Panc1 (cell line): Measurements from ENCODE around the gene CKS1B. TPM values are rescaled to one million over a fixed set of nuclear protein-coding genes. Genes with fewer than 3 reads are reported as not detected.
A peak's percentile ranks its signal among the peaks of the same experiment; 100 is the strongest.

Source experiments
- ATAC-seq: fragments of 200-7000 bp; cut with Tn5 transposase; 2 replicates; pipeline ENCODE4 v1.9.1; 2020; ENCODE audit warnings: mild to moderate bottlenecking, moderate library complexity
- BruUV-seq: library from RNA; stranded (reverse); fragments of 400-500 nt; replicated peaks from 2 replicates; lab custom pipeline; 2021; lab: Mats Ljungman, UMichigan
- CTCF ChIA-PET: fragments of 300-600 bp; sonication (Branson Sonifier 250); formaldehyde crosslinking; loops from one replicate; lab custom pipeline; 2022; ENCODE audit warnings: antibody characterized with exemption; lab: Charles Lee
- POLR2A ChIA-PET: fragments of 300-600 bp; sonication (Branson Sonifier 250); formaldehyde crosslinking; loops from one replicate; lab custom pipeline; 2022; ENCODE audit warnings: antibody characterized with exemption; lab: Charles Lee
- DNase-seq: peaks from one replicate; pipeline ENCODE4 v3.0.0-alpha.2; 2010; ENCODE audit warnings: low read depth, low spot score
- H3K27ac ChIP-seq: 2 replicates; pipeline ENCODE4 v1.5.1; 2011; ENCODE audit warnings: mild to moderate bottlenecking, low read length, inconsistent platforms
- H3K27me3 ChIP-seq: fragments of 200-500 bp; sonication (Bioruptor generic); 2 replicates; pipeline ENCODE4 v1.6.0; 2014; ENCODE audit warnings: low read length, inconsistent platforms; ENCODE audit not compliant: control insufficient read depth, insufficient read depth
- H3K36me3 ChIP-seq: fragments of 200-500 bp; sonication (Bioruptor generic); 2 replicates; pipeline ENCODE4 v1.5.1; 2014; ENCODE audit warnings: inconsistent platforms, mild to moderate bottlenecking, low read length, moderate library complexity; ENCODE audit not compliant: control insufficient read depth, insufficient read depth
- H3K4me1 ChIP-seq: 2 replicates; pipeline ENCODE4 v1.5.1; 2011; ENCODE audit warnings: inconsistent platforms, mild to moderate bottlenecking, low read length, moderate library complexity; ENCODE audit not compliant: control insufficient read depth, insufficient read depth
- H3K4me3 ChIP-seq, 2 experiments: 2 replicates each; pipeline ENCODE4 v1.5.1; 2011 to 2012; ENCODE audit warnings: low read depth in 2 of 2, low read length in 2 of 2, mild to moderate bottlenecking in 2 of 2, inconsistent platforms in 1 of 2, moderate library complexity in 1 of 2
- H3K9me3 ChIP-seq: fragments of 200-500 bp; sonication (Bioruptor generic); 2 replicates; pipeline ENCODE4 v1.5.1; 2014; ENCODE audit warnings: low read depth, mild to moderate bottlenecking, inconsistent platforms, low read length, moderate library complexity; ENCODE audit not compliant: control insufficient read depth, insufficient read depth
- POLR2AphosphoS5 ChIP-seq: IDR thresholded peaks from 2 replicates; pipeline ENCODE4 v1.6.1; 2012; ENCODE audit warnings: mild to moderate bottlenecking, low read depth, low read length, moderate library complexity
- SIN3A ChIP-seq: IDR thresholded peaks from 2 replicates; pipeline ENCODE4 v1.6.1; 2012; ENCODE audit warnings: low read depth, mild to moderate bottlenecking, low read length, moderate library complexity, borderline replicate concordance; ENCODE audit not compliant: insufficient read depth
- TCF7L2 ChIP-seq: IDR thresholded peaks from 2 replicates; pipeline ENCODE4 v1.6.1; 2011; ENCODE audit warnings: mild to moderate bottlenecking, low read depth, low read length, inconsistent platforms
- in situ Hi-C: cut with HindIII; loops from 2 replicates; pipeline ENCODE4 v1.10.0; 2016; ENCODE audit warnings: low sequenced_read_pairs, low pct_unique_long_range_greater_than_20kb
- intact Hi-C: fragments of 100-400 bp; cut with micrococcal nuclease; formaldehyde crosslinking; loops from one replicate; pipeline ENCODE4 v1.10.0; 2022; ENCODE audit not compliant: unreplicated experiment
- total RNA-seq: library from RNA; stranded (reverse); gene quantifications from one replicate; pipeline ENCODE4 v1.2.1, GENCODE V29; 2021; ENCODE audit not compliant: unreplicated experiment
- TF ChIP-seq, protein P1 (sequence below), 2 experiments: IDR thresholded peaks; 2 replicates each; pipeline ENCODE4 v1.6.1; 2011 to 2012; ENCODE audit warnings: low read depth in 2 of 2, control low read depth in 1 of 2, low read length in 1 of 2, mild to moderate bottlenecking in 1 of 2, moderate library complexity in 1 of 2; ENCODE audit not compliant: insufficient read depth in 1 of 2
- TF ChIP-seq, protein P2 (sequence below): fragments of 450-650 bp; IDR thresholded peaks from 2 replicates; pipeline ENCODE4 v1.5.1; 2017; ENCODE audit warnings: mild to moderate bottlenecking

Gene CKS1B
- total RNA-seq, 1 experiment from 2014 or later = 212 TPM

DNA sequence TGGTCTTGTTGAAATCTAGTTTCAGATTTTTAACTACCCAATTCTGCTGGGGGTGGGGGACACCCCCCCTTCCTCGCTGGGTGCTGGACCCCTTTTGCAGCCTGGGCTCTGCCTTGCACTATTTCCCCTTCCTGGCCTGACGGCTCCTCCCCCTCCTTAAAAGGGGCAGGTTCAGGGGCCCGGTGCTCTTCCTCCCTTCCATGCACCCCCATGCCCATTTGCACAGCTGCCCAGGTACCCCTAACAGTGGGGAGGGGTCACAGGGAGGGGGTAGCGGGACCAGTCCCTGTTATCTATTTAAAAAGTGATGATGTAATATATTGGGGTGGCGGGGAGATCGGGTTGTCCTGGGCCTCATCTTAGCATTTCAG is 43.5 kb downstream of the CKS1B start:
- TF ChIP-seq SIN3A (no peak), TCF7L2 (no peak), POLR2AphosphoS5 (no peak; the same call in 1 of the 2 replicates)
- TF ChIP-seq, protein P1, sequence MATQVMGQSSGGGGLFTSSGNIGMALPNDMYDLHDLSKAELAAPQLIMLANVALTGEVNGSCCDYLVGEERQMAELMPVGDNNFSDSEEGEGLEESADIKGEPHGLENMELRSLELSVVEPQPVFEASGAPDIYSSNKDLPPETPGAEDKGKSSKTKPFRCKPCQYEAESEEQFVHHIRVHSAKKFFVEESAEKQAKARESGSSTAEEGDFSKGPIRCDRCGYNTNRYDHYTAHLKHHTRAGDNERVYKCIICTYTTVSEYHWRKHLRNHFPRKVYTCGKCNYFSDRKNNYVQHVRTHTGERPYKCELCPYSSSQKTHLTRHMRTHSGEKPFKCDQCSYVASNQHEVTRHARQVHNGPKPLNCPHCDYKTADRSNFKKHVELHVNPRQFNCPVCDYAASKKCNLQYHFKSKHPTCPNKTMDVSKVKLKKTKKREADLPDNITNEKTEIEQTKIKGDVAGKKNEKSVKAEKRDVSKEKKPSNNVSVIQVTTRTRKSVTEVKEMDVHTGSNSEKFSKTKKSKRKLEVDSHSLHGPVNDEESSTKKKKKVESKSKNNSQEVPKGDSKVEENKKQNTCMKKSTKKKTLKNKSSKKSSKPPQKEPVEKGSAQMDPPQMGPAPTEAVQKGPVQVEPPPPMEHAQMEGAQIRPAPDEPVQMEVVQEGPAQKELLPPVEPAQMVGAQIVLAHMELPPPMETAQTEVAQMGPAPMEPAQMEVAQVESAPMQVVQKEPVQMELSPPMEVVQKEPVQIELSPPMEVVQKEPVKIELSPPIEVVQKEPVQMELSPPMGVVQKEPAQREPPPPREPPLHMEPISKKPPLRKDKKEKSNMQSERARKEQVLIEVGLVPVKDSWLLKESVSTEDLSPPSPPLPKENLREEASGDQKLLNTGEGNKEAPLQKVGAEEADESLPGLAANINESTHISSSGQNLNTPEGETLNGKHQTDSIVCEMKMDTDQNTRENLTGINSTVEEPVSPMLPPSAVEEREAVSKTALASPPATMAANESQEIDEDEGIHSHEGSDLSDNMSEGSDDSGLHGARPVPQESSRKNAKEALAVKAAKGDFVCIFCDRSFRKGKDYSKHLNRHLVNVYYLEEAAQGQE (IDR thresholded peaks at IDR 0.05; ENCODE audit: insufficient read depth in 1 of 2, low read depth in 2 of 2, low read length in 1 of 2) = no peak
- TF ChIP-seq, protein P2, sequence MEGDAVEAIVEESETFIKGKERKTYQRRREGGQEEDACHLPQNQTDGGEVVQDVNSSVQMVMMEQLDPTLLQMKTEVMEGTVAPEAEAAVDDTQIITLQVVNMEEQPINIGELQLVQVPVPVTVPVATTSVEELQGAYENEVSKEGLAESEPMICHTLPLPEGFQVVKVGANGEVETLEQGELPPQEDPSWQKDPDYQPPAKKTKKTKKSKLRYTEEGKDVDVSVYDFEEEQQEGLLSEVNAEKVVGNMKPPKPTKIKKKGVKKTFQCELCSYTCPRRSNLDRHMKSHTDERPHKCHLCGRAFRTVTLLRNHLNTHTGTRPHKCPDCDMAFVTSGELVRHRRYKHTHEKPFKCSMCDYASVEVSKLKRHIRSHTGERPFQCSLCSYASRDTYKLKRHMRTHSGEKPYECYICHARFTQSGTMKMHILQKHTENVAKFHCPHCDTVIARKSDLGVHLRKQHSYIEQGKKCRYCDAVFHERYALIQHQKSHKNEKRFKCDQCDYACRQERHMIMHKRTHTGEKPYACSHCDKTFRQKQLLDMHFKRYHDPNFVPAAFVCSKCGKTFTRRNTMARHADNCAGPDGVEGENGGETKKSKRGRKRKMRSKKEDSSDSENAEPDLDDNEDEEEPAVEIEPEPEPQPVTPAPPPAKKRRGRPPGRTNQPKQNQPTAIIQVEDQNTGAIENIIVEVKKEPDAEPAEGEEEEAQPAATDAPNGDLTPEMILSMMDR = no peak
- Histone ChIP-seq H3K27me3 (no peaks in the 10 kb centered on the region), H3K4me3 (peak overlapping the region; percentile 32 to 38), H3K4me1 (peaks cover 26% of the 10 kb centered on the region), H3K9me3 (no peaks in the 10 kb centered on the region), H3K36me3 (0 out of 2 replicates have a peak, but pooled peaks cover 7% of the 10 kb centered on the region), H3K27ac (peak overlapping the region; percentile 78)
- in situ Hi-C loops (no loop called here), intact Hi-C loops (no loop called here)
- ChIA-PET POLR2A (interaction anchor here (0.6 kb wide), 1 partner anchor 14 kb away, joined by 11 read pairs; no protein-coding TSS in a partner anchor), CTCF (interaction anchor here (0.5 to 1.5 kb wide), 7 partner anchors 16 to 205 kb away, joined by 3 to 16 read pairs (median 5); partner anchors contain the start of genes SHC1 and ZBTB7B)
- no peak; the same call in 1 of the 2 replicates for ATAC-seq
- BruUV-seq = no TSS peak
- no peak for DNase-seq

DNA sequence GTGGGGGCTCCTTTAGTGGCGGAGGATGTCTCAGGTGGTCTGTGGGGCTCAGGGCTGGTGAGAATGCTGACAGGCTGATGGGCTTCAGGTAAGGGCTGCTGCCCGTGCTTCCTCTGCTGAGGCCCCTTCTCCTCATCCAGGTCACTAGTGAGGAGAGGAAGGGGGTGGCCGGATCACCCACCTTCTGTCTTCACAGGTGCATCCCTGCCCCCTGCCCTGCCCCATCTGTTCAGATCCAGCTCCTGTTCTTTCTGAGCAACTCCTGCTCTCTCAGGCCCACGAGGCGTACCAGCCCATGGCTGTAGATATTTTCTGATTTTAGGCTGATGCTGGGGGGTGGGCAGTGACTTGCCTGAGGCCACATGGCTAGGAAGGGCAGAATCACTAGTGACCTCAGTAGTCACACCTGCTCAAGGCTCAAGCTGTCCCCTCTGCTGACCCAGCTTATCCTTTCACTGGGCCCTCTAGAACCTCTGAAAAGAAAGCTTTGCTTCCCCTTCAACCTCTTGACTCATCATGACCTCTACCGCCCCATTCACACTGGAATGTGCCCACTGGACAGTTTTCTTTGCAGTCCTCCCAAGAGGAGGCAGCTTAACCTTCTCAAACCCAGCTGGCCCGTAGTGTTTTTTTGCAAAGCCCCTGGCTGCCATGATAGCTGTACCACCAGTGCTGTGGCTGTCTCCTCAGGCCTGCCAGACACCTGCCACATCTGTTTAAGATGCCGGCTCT is 44.3 kb downstream of the CKS1B start:
- ChIA-PET POLR2A (no interaction called here), CTCF (interaction anchor here (0.8 kb wide), 1 partner anchor 26 kb away, joined by 13 read pairs; no protein-coding TSS in a partner anchor)
- no peak for ATAC-seq
- in situ Hi-C loops (no loop called here), intact Hi-C loops (no loop called here)
- Histone ChIP-seq H3K4me3 (no peak overlapping the region), H3K27me3 (no peaks in the 10 kb centered on the region), H3K9me3 (no peaks in the 10 kb centered on the region), H3K27ac (no peak overlapping the region), H3K4me1 (peaks cover 21% of the 10 kb centered on the region), H3K36me3 (0 out of 2 replicates have a peak, but pooled peaks cover 7% of the 10 kb centered on the region)
- no TSS peak for BruUV-seq
- TF ChIP-seq POLR2AphosphoS5 = no peak; the same call in 1 of the 2 replicates
- TF ChIP-seq, protein P2 = no peak
- TF ChIP-seq, protein P1 (IDR thresholded peaks at IDR 0.05; ENCODE audit: insufficient read depth in 1 of 2, low read depth in 2 of 2, low read length in 1 of 2) = no peak
- no peak for TF ChIP-seq TCF7L2
- TF ChIP-seq SIN3A = no peak
- no peak for DNase-seq
